GM12872 (cell line): Measurements from ENCODE around the gene TKTL1.

Experiments used
- TF ChIP-seq, protein P1 (sequence below): IDR thresholded peaks from 3 replicates; pipeline ENCODE4 v1.5.1; 2011; ENCODE audit warnings: low read depth, mild to moderate bottlenecking, low read length, moderate library complexity; ENCODE audit not compliant: insufficient read depth

TKTL1 gene

DNA sequence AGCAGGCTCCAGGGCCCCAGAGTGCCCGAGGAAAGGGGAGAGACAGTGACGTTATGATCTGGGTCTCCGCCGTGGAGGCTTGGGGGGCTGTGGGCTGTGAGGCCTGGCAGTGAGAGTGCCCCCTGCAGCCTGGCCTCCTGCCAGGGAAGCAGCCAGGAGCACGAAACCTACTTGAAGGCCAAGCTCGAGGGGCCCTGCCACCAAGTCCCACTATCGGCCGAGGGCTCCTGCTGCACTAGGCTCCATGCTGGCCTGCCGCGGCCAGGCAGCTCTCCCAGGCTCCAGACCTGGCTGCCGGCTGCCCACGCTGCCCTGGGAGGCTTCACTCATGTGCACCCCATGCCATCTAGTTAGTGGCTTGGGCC lies 60.2 kb downstream of the TKTL1 start:
- TF ChIP-seq, protein P1, sequence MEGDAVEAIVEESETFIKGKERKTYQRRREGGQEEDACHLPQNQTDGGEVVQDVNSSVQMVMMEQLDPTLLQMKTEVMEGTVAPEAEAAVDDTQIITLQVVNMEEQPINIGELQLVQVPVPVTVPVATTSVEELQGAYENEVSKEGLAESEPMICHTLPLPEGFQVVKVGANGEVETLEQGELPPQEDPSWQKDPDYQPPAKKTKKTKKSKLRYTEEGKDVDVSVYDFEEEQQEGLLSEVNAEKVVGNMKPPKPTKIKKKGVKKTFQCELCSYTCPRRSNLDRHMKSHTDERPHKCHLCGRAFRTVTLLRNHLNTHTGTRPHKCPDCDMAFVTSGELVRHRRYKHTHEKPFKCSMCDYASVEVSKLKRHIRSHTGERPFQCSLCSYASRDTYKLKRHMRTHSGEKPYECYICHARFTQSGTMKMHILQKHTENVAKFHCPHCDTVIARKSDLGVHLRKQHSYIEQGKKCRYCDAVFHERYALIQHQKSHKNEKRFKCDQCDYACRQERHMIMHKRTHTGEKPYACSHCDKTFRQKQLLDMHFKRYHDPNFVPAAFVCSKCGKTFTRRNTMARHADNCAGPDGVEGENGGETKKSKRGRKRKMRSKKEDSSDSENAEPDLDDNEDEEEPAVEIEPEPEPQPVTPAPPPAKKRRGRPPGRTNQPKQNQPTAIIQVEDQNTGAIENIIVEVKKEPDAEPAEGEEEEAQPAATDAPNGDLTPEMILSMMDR: no peak

DNA sequence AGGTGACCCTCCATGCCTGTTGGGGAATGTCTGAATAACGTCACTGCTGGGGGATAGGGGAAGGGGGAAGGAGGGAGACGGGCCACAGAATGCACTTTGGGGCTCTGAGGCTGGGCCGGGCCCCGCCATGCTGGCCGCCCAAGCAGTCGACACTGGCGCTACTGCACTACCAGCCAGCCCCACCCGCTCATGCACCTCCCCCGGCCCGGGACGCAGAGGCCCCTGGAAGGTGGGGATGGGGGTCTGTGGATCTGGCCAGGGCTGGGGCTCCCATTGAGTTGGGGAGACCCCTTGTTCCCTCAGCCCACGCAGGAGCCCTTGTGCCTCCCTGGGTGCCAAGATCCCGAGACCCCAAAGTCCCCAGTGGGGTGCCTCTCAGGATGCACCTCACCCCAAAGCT lies 61.0 kb downstream of the TKTL1 start:
- TF ChIP-seq, protein P1: no peak

DNA sequence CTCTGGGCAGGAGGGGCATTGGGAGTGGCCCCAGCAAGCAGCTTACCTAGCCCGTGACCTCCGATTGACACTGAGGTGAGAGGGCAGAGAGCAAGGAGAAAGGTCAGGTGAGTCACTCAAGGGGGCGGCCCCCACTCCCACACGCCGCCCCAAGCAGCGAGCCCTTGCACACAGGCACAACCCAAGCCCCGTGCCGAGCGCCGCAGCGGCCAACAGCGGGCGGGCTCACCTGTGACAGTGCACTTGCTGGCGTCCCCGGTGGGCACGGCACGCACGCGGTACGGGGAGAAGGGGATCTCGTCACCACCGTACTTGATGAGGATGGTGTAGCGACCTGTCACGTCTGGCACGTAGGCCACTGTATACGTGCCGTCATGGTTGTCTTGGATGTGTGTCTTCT lies 61.6 kb downstream of the TKTL1 start:
- TF ChIP-seq, protein P1: no peak

DNA sequence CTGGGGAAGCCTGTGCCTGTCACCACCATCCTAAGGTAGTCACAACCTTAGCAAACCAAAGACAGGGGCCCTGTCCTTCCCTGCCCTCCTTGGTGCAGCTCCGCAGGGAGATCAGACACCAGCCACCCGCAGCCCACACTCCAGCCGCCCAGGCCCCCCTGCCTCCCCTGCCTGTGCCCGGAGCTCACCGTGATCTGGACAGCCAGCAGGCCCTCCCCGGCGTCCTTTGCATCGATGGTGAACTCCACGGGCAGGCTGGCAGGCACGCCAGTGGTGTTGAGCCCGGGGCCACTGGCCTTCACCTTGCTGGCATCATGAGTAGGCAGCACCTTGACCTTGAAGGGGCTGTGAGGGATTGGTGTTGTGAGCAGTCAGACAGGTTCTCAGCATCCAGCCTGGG lies 62.4 kb downstream of the TKTL1 start:
- TF ChIP-seq, protein P1: no peak

DNA sequence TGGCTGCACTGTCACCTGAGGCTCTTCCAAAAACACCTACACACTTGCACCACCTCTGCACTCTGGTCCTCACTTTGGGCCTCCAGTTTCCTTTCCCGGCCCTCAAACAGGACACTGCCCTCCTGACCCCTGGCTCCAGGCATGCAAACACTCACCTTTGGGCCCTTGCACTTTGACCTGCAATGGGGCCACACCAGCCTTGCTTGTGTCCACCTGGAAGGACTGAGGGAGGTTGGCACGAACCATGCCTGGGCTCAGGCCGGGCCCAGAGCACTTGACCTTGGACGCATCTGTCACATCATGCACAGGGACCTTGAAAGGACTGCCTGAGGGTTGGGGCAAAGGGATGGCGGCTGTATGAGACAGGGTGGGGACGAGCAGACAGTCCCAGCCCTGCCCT lies 63.2 kb downstream of the TKTL1 start:
- TF ChIP-seq, protein P1: no peak

DNA sequence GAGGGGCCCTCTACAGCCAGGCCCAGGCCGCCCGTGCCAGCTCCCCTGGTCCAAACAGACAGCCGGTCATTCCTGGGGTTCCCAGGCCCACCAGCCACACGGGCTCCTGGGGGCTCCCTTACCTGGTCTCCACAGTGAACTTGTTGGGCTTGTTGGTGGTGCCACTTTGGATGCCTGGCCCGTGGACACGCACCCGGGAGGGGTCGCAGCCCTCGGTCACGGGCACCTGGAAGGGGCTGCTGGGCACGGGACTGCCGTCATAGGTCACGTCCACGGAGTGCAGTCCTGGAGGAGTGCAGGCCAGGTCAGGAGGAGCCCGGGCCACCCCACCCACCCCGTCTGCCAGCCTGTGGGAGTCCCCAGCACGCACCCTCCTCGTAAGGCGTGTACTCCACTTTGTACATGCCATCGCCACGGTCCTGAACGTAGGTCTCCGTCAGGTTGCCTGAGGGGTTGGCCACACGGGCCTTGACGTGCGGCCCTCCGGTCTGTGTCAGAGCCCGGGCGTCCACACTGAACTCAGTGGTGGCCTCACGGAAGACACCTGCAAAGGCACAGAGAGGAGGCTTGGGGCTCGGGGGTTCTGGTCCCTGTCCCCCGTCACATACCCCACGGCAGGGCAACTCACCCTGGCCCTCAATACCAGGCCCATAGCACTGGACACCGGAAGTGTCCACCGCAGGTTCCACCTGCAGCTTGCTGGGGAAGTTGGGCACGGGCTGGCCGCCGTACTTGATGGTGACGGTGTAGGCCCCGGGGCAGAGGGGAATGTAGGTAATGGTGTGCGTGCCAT lies 64.0 kb downstream of the TKTL1 start:
- TF ChIP-seq, protein P1: no peak

DNA sequence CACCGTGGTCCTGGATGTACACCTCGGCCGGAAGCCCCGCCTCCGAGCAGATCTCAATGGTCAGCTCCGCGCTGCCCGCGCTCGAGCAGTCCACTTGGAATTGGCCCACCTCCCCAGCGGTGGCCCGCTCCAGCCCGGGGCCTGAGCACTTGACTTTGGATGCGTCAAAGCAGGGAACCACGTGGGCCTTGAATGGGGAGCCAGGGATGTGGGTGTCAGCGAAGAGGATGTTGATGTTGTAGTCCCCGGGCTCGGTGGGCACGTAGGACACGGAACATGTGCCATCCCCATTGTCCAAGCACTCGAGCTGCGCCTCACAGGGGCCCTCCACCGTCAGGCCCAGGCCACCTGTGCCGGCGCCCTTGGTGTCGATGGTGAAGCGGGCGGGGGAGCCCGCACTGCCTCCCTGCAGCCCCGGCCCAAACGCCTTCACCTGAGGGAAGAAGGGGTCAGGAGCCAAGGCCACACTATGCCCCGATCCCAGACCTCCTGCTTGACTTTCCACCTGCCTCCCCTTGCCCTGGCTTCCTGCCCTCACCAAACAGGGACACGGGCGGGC lies 64.6 kb downstream of the TKTL1 start:
- TF ChIP-seq, protein P1: no peak
